MM.1S (cell line): Measurements from ENCODE around the gene SSH3.

Source experiments
- CTCF ChIP-seq: fragments of 300-600 bp; sonication (generic); IDR thresholded peaks from 2 replicates; pipeline ENCODE4 v1.5.1; 2016; ENCODE audit warnings: antibody characterized with exemption, low read length, mixed read lengths
- EZH2 ChIP-seq: fragments of 300-600 bp; sonication (generic); optimal IDR thresholded peaks from 2 replicates; pipeline ENCODE3; 2017; ENCODE audit warnings: low read depth, mild to moderate bottlenecking, antibody characterized with exemption, low read length, mixed read lengths

- TF ChIP-seq EZH2 (no peak), CTCF (no peak)
Measured at GRCh38 chr11:67311556-67312082, 8.3 kb downstream of the SSH3 start.
